ENCODE results near the gene SIGLEC1.

GRCh38 chr20:3751305-3751674 lies 38.9 kb upstream of the SIGLEC1 start:
- no peak for TF ChIP-seq CTCF (IDR thresholded peaks at IDR 0.05; ENCODE audit: insufficient read depth, low read length)
- TF ChIP-seq, protein P1, sequence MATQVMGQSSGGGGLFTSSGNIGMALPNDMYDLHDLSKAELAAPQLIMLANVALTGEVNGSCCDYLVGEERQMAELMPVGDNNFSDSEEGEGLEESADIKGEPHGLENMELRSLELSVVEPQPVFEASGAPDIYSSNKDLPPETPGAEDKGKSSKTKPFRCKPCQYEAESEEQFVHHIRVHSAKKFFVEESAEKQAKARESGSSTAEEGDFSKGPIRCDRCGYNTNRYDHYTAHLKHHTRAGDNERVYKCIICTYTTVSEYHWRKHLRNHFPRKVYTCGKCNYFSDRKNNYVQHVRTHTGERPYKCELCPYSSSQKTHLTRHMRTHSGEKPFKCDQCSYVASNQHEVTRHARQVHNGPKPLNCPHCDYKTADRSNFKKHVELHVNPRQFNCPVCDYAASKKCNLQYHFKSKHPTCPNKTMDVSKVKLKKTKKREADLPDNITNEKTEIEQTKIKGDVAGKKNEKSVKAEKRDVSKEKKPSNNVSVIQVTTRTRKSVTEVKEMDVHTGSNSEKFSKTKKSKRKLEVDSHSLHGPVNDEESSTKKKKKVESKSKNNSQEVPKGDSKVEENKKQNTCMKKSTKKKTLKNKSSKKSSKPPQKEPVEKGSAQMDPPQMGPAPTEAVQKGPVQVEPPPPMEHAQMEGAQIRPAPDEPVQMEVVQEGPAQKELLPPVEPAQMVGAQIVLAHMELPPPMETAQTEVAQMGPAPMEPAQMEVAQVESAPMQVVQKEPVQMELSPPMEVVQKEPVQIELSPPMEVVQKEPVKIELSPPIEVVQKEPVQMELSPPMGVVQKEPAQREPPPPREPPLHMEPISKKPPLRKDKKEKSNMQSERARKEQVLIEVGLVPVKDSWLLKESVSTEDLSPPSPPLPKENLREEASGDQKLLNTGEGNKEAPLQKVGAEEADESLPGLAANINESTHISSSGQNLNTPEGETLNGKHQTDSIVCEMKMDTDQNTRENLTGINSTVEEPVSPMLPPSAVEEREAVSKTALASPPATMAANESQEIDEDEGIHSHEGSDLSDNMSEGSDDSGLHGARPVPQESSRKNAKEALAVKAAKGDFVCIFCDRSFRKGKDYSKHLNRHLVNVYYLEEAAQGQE (IDR thresholded peaks at IDR 0.05; ENCODE audit: insufficient replicate concordance, low read depth) = no peak
- TF ChIP-seq POLR2AphosphoS5 (IDR thresholded peaks at IDR 0.05; ENCODE audit: low read depth) = no peak
- no peak for TF ChIP-seq SPI1 (IDR thresholded peaks at IDR 0.05; ENCODE audit: borderline replicate concordance, low read depth)
